ENCODE measurements around the gene RORB.
"Not testable (repeated sequence)": the region's sequence is repeated elsewhere in the genome, so short reads cannot be mapped to it uniquely, and the experiment has no call there.

Gene RORB

DNA sequence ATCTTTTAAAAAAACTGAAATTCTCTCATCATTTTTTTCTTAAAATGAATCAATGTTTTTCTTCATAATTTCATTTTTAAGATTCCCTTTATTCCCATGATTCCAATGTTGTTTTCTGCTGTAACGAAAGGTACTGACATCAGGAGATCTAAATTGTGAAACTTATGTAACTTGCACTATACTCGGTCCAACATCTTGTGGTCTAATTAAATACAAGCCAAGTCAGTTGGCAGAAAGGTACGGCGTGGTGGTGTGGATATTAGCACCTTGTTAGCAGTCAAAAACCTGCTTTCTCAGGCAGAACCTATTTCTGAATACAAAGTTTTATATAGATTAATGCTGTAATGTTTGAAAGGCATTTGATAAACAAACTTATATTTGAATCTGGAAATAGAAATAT, 20.1 kb downstream of the RORB start:
- DNase-seq, result no peak

DNA sequence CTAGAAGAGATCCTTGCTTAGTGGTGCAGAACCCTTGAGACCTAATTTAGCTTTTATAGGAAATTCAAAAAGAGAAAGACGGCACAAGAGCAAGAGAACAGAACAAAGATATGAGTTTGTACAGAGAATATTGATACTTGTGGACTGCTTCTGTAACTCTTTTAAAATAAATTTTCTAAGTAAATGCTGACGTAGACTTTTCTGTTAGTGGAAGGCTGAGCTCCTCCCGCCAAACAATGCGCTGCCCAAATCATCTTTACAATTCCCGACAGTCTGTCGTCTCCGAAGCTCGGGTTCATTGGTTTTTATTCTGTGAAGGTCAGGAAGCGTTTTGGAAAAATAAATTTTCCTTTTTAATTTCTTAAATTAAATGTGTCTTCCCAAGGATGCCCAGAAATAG, 22.3 kb downstream of the RORB start:
- no peak for DNase-seq

DNA sequence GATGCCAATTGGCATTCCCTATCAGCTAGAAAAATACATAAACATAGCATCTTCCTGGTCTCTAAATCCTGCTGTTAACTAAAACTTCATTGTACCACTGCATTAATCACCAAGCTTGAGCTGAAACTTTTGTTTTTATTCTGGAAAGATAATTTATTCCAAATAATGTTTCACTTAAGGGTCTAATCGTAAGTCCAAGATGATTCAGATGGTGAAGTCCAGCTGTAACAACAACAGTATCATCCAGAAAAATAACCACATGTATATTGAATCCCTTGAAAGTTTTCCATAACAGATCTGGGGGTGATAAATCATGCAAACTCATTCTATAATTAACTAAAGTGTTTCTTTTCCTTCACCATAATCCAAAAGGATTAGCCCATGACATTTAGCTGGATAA, 23.9 kb downstream of the RORB start:
- DNase-seq, result no peak

DNA sequence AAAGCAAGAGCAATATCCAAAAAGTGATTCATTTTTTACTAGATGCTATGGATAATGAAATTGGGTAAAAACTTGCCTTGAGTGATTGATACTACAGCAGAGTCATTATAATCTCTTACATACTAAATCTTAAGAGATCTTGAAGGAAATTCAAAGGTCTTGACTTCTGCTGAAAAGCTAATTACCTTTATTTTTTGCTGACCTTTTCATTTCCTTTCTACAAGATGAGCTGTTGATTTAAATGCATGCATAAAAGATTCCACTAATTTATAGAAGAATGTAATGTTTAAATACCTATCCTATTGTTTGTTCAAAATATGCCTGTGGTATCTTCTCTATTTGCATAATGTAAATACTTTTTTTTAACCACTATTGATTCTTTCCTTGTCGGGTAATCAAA, 27.2 kb downstream of the RORB start:
- DNase-seq, result no peak

DNA sequence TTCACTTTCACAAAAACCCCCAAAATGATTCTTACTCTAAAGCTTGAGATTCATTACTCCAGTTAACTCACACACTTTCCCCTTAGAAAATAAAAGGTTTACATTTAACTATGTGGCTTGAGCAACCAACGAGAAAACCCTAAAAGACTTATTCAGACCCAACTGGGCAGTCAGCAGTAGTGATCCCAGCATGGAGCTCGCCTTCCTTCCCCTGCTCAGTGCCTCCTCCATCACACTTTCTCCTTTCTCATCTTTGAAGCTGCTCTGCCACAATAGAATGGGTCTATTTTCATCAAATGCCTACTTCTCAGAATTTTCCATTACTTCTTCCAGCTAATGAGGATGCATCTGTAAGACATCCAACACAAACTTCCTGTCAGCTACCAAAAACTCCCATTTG, 29.1 kb downstream of the RORB start:
- no peak for DNase-seq

DNA sequence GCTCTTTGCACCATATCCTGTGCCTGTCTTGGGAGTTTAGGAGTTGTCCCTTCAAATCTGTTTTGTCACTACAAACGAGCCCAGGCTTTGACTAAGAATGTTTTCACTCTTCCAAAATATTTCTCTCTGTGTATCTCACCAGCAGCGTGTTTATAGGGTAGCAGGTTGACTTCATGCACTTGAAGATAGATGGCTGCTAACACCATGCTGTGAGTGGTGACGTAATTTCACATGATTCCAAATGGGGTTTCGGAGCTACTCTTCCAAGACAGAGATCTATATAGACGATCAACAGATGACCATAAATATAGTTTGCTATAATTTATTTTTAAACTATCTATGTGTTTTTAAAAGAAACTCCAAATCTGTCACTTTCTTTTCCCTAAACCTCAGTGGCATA, 30.6 kb downstream of the RORB start:
- DNase-seq, result peak; percentile 0 to 7

DNA sequence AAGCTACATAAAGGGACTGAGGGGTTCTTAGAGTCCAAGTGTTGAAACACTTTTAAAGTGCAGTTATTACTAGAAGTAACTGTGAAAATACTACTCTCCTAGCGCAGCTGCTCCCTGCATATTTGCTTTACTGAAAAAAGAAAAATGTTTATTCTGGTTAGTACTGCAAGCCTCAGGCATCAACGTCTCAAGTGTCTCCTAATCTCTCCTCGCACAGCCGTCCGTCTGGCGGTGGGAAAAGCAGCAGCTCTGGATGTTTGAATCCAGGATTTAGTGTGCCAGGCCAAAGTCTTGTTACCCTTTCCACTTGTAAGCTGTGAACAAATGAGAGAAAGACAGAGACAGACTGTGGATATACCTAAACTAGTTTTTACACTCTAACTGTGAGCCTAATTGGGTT, 31.1 kb downstream of the RORB start:
- DNase-seq, result peak; percentile 9 to 62

GRCh38 chr9:74530458-74530857, 33.3 kb downstream of the RORB start:
- DNase-seq, result not testable (repeated sequence)

GRCh38 chr9:74533253-74533652, 36.1 kb downstream of the RORB start:
- no peak for DNase-seq

GRCh38 chr9:74534841-74535240, 37.7 kb downstream of the RORB start:
- no peak for DNase-seq

GRCh38 chr9:74543145-74543544, 46.0 kb downstream of the RORB start:
- peak in 1 of 2 experiments; percentile 2 for DNase-seq

- no peak for DNase-seq
Observed at GRCh38 chr9:74551266-74551665, 54.1 kb downstream of the RORB start.

DNA sequence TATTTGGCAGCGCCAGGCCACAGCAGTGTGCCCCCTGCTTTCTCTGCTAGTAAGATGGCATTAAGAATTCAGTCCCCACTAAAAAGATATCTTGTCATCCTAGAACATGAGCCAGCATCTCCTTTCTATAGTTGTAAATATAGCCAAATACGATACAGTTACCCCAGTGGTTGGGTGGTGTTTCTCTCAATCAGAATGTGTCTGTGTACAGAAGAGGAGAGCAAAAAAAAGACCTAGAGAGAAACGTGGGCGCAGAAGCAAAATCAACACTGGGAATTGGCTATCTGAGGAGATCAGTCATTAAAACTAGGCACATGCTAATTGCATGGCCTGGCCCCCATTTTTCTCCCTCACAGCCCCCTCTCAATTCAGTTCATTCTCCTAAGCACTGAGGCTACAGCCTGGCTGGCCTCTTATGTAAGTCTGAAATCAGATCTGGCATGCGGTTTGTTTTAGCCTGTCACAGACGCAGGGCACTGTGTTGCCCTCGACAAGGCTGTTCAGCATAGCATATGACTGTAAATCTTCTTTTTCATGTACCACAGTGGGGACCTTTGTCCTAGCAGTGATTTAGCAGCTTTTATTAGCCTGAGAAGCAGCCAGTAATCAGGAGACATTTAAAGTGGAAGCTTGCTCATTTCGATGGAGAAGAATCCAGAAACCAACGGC, 57.8 kb downstream of the RORB start:
- DNase-seq, result no peak

GRCh38 chr9:74555565-74555964, 58.4 kb downstream of the RORB start:
- DNase-seq, result no peak

- DNase-seq, result no peak
Observed at GRCh38 chr9:74556685-74557084, 59.5 kb downstream of the RORB start.

- no peak for DNase-seq
Observed at GRCh38 chr9:74557571-74557970, 60.4 kb downstream of the RORB start.

DNA sequence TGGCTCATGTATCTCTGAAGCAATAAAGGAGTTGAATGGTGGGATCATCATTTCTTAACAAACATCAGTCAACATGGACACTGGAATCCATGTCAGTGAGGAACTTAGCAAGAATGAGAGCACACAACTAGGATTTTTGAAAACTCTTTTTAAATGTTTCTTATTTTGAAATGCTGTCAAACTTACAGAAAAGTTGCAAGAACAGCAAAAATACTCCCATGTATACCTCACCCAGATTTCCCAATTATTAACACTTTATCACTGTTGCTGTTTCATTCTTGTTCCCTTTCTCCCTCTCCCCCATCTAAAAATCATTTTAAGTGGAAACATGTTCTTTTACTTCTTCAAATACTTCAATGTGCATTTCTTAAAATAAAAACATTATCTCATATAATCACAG, 65.5 kb downstream of the RORB start:
- DNase-seq, result no peak

DNA sequence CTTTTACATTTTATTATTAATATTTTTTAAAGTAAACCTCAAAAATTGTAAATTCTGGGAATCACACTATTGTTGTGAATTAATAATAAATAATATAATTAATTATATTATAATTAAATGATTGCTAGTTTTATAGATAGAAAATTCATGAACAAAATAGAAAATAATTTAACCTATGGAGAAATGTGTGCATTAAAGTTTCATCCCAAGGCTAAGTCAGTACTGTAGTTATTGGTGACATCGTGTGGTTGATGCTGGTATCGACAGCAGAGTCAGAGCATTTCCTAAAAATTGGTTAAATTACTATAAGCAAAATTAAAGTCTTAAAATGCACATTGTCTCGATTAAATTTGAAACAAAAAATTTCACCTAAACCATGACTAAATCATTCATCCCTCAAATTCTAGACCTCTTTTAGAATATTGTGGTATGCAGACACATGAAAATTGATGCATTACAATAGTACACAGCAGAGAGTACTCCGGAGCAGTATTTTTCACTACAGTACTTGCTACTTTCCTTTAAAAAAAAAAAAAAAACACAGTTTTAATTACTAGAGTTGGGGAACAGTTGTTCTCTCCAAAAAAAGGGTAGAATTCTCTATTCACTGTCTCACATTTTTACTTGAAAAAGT, 73.9 kb downstream of the RORB start:
- peak in 1 of 2 experiments; percentile 9 for DNase-seq

GRCh38 chr9:74573640-74574191, 76.6 kb downstream of the RORB start:
- DNase-seq, result peak in 1 of 2 experiments; percentile 0

- no peak for DNase-seq
Observed at GRCh38 chr9:74576176-74576575, 79.0 kb downstream of the RORB start.

GRCh38 chr9:74577956-74578355, 80.8 kb downstream of the RORB start:
- DNase-seq, result peak in 1 of 2 experiments; percentile 1

- no peak for DNase-seq
Observed at GRCh38 chr9:74589576-74589975, 92.4 kb downstream of the RORB start.

DNA sequence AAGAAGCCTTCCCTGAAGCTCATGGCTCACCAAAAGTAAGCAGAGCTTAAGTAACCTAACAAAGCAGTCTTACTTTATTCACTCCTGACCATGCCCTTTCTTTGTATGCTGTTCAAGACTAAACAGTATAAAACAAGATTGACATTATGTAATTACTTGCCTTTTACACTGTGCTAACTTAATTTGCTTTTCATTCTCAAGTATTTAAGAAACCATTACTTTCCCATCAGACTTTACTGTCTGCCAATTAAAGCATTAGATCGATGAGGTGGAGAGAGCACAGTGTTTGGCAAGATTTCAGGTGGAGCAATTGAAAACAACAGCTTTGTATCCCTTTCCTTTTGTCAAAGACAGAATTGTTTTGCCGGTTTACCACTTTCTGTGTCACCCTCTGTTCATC, 98.2 kb downstream of the RORB start:
- no peak for DNase-seq

DNA sequence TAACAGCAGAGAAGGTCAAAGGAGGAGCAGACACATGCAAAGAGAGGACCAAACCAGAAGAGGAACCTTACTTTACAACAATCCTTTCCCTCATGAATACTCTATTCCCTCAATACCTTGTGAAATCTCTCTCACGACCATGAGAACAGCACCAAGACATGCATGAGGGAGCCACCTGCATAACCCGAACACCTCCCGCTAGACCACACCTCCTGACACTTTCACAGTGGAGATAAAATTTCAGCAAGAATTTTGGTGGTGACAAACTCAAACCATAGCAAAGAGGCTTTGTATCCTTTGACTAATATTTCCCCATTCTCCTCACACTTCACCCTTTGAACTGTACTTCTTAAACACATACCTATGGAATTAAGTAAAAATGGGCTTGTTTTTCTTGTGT, 101.7 kb downstream of the RORB start:
- DNase-seq, result no peak

Data from NCI-H524 (cell line).